Measurements from ENCODE around the gene PDE4D.
"Not testable (repeated sequence)": the region's sequence is repeated elsewhere in the genome, so short reads cannot be mapped to it uniquely, and the experiment has no call there.

PDE4D gene

DNA sequence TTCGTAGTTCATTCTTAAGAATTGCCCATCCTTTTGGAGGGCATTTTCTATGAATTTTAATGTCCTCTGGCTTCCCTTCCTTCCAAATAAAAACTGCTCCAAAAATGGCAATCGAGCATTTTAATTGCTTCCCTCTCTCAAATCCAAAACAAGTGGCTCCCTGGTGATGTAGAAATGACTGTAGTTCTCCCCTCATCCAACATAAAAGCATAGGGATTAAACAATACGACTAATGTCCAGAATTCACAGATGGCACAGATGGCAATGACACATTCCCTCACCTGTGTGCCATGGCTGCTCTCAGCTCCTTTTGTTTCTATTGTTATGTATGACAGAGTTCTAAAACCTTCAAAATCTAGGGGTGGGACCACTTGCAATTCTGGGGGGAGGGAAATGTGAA is 893.3 kb downstream of the PDE4D start:
- H3K4me3 ChIP-seq (ENCODE audit: low read depth, low read length), result no peak overlapping the region
- in situ Hi-C loops (cut with HindIII; ENCODE audit: low sequenced_read_pairs), result no loop called here
- no peak for TF ChIP-seq CTCF (IDR thresholded peaks at IDR 0.05; ENCODE audit: low read depth, low read length)
- DNase-seq (ENCODE audit: low read depth, low spot score), result no peak

GRCh38 chr5:58999804-59000203 is 893.7 kb downstream of the PDE4D start:
- no peak overlapping the region for H3K4me3 ChIP-seq (ENCODE audit: low read depth, low read length)
- no peak for DNase-seq (ENCODE audit: low read depth, low spot score)
- TF ChIP-seq CTCF (IDR thresholded peaks at IDR 0.05; ENCODE audit: low read depth, low read length), result no peak
- in situ Hi-C loops (cut with HindIII; ENCODE audit: low sequenced_read_pairs), result no loop called here

DNA sequence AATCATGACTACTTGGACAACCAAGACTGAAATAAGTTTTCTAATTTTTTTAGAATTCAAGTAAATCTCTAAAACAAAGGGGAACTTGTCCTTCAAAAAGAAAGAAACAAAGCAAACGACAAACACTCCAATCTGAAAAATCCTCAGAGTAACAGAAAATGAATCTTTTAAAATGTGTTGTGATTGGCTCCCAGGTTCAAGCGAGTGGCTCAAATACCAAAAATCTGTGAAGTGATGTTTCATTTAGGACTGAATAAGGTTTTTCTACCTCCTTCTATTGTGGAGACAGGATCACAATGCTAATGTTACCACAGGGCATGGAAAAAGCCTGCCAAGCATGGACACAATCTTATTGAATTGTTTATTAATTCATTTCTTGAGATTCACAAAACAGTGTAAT is 895.0 kb downstream of the PDE4D start:
- DNase-seq (ENCODE audit: low read depth, low spot score), result no peak
- in situ Hi-C loops (cut with HindIII; ENCODE audit: low sequenced_read_pairs), result no loop called here
- TF ChIP-seq CTCF (IDR thresholded peaks at IDR 0.05; ENCODE audit: low read depth, low read length), result no peak
- H3K4me3 ChIP-seq (ENCODE audit: low read depth, low read length), result no peak overlapping the region

DNA sequence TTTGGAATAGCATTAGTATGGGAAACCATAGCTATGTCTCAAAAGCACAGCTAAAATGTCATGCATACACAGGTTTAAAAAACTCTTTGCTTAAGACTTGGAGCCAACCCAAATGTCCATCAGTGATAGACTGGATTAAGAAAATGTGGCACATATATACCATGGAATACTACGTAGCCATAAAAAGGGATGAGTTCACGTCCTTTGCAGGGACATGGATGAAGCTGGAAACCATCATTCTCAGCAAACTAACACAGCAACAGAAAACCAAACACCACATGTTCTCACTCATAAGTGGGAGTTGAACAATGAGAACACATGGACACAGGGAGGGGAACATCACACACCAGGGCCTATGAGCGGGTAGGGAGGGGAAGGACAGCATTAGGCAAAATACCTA is 897.7 kb downstream of the PDE4D start:
- in situ Hi-C loops (cut with HindIII; ENCODE audit: low sequenced_read_pairs); H3K4me3 ChIP-seq (ENCODE audit: low read depth, low read length); DNase-seq (ENCODE audit: low read depth, low spot score): not testable (repeated sequence)

GRCh38 chr5:58993461-58993860 is 900.1 kb downstream of the PDE4D start:
- no peak for DNase-seq (ENCODE audit: low read depth, low spot score)
- in situ Hi-C loops (cut with HindIII; ENCODE audit: low sequenced_read_pairs), result no loop called here
- TF ChIP-seq CTCF (IDR thresholded peaks at IDR 0.05; ENCODE audit: low read depth, low read length), result no peak
- H3K4me3 ChIP-seq (ENCODE audit: low read depth, low read length), result no peak overlapping the region

GRCh38 chr5:58988938-58989337 is 904.6 kb downstream of the PDE4D start:
- DNase-seq (ENCODE audit: low read depth, low spot score), result no peak
- no peak for TF ChIP-seq CTCF (IDR thresholded peaks at IDR 0.05; ENCODE audit: low read depth, low read length)
- in situ Hi-C loops (cut with HindIII; ENCODE audit: low sequenced_read_pairs), result no loop called here
- no peak overlapping the region for H3K4me3 ChIP-seq (ENCODE audit: low read depth, low read length)

DNA sequence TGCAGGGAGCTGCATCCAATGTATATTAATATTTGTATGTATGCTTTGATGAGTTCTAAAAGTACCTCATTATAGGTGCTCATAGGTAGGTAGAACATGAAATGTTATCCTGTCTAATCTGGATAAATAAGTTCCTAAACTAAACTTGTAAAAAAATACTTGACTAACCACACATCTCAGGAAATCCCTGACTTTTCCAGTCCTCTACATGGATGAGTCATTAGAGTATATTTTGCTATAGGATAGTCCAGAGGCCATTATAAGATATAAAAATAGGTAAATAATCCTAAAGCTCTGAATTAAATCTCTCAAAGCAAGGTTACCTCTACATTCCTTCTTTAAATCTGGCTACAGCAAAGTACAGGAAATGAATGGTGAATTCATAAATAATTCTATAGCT is 906.3 kb downstream of the PDE4D start:
- in situ Hi-C loops (cut with HindIII; ENCODE audit: low sequenced_read_pairs), result no loop called here
- TF ChIP-seq CTCF (IDR thresholded peaks at IDR 0.05; ENCODE audit: low read depth, low read length), result no peak
- no peak for DNase-seq (ENCODE audit: low read depth, low spot score)
- H3K4me3 ChIP-seq (ENCODE audit: low read depth, low read length), result no peak overlapping the region

Data from astrocyte of the spinal cord (primary cell).